Measurements from ENCODE around the gene ADGRV1.

The ADGRV1 gene

DNA sequence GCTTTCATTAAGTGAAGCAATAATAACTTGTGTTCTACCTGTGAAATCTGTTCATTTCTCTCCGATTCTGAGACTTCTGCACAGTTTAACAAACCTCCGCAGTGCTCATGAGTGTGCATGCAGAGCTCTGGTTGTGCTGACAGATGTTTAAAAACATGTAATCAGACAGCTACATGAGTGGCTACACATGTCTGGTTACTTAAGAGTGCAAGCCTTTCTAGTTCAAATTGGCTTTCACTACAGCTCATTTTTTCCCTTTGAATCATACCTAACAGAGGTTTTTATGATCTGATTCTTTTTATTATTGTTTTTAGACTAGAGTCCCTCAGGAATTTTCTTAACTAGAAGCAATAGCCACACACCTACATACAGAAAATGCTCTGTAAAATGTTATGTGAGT is 514.3 kb downstream of the ADGRV1 start:
- no peak for DNase-seq (ENCODE audit: low read depth)

DNA sequence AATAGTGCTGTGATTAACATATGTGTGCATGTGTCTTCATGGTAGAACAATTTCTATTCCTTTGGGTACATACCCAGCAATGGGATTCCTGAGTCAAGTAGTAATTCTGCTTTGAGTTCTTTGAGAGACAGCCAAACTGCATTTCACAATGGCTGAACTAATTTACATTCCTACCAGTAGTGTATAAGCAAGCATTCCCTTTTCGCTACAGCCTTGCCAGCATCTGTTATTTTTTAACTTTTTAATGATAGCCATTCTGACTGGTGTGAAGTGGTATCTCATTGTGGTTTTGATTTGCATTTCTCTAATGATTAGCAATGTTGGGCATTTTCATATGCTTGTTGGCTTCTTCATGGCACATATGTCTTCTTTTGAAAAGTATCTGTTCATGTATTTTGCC is 516.0 kb downstream of the ADGRV1 start:
- no peak for DNase-seq (ENCODE audit: low read depth)

GRCh38 chr5:91076138-91076537 is 517.5 kb downstream of the ADGRV1 start:
- no peak for DNase-seq (ENCODE audit: low read depth)

- DNase-seq (ENCODE audit: low read depth): no peak
These were observed 519.0 kb downstream of the ADGRV1 start for GRCh38 chr5:91077623-91078022.

GRCh38 chr5:91079037-91079436 is 520.4 kb downstream of the ADGRV1 start:
- no peak for DNase-seq (ENCODE audit: low read depth)

DNA sequence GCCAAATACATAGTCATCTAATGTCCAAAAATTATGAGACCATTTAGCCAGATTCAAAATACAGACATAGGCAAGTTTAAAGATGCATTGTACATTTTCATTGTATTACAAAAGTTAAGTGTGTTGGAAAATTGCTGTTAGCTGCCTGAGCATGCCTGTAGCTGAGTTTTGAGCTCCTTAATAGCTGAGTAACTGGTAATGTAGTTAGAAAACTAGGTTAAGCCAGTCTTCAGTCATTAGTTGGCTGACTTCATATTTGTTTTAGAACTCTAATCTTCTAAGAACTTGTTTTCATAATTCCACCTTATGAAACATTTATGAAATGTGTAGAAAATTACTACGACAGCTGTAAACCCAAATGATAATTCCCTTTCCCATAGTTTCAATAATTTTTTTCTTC is 531.2 kb downstream of the ADGRV1 start:
- no peak for DNase-seq (ENCODE audit: low read depth)

DNA sequence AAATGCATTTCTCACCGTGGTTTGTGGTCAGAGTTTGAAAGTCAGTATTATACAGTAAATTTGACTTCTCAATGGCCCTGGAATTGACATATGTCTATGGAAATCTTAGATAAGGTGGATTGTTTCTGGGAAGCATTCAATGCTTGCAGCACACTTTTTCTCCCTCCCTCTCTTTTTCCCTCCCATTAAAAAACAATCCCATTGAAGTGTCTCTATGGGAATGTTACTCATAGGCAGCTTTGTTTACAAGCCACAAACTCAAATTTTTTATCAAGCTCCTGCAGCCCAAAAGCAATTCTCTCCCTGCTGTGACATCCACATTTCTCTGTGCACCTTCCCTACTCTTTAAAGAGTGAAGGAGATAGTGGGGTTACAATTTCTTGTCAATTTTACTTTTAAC is 532.4 kb downstream of the ADGRV1 start:
- DNase-seq (ENCODE audit: low read depth): no peak

DNA sequence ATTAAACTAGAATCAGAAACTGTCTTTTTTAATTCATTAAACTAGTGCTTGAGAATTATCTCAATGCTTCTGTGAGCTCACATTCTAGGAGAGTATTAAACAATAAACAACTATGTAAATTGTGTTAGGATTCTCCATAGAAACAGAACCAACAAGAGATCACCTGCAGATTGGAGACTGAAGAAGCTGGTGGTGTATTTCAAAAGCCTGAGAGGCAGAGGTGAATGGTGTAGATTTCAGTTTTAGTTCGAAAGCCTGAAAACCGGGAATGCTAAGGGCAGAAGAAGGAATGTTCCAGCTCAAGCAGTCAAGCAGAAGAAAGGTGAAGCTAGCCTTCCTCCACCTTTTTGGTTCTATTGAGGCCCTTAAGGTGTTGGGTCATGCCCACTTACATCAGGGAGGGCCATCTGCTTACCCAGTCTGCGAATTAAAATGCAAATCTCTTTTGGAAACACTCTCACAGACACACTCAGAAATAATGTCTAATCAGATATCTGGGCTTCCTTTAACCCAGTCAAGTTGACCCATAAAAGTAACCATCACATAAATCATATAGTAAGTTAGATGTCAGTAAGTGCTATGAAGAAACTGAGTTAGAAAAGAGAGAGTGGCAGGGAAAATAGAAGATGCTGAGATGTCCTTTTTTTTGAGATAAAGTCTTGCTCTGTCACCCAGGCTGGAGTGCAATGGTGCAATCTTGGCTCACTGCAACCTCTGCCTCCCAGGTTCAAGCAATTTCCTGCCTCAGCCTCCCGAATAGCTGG is 533.1 kb downstream of the ADGRV1 start:
- no peak for DNase-seq (ENCODE audit: low read depth)

DNA sequence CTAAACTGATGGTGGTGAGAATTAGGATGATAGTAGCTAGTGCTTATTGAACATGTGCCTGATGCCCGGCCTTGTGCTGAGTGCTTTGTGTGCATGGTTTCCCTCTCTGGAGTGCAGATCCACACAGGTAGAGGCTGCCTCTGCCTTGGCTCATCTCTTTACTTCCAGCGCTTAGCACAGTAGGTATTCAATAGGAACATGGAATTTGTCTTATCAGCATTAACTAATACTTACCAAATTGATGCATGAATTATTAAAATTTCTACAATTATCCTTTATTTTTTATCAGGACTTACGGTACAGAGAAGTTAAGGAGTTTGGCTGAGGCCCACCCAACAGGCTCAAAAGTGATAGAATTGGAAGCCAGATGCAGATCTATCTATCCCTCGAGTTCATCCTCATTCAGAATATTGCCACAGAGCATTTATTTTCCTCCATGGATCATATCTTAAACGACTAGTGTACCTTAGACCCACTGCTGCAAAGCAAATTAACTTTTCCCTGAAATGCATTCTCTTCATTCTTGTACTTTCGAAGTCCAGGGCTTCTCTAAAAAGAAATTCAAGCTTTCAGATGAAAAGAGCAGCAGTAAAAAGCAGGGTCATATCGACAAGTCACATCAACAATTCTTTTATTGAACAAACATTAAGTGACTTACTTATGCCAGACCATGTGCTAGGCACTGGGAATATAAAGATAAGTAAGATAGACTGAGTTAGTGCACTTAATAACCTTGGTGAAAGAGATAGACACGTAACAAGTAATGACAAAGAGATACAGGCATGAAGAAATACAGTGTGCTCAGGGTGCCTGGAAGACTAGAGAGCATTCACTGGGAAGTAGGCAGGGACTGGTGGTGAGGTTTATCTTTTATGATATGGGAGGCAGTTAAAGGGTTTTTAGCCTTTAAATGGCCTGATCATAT is 534.5 kb downstream of the ADGRV1 start:
- no peak for DNase-seq (ENCODE audit: low read depth)

GRCh38 chr5:91095313-91095712 is 536.7 kb downstream of the ADGRV1 start:
- DNase-seq (ENCODE audit: low read depth): no peak

DNA sequence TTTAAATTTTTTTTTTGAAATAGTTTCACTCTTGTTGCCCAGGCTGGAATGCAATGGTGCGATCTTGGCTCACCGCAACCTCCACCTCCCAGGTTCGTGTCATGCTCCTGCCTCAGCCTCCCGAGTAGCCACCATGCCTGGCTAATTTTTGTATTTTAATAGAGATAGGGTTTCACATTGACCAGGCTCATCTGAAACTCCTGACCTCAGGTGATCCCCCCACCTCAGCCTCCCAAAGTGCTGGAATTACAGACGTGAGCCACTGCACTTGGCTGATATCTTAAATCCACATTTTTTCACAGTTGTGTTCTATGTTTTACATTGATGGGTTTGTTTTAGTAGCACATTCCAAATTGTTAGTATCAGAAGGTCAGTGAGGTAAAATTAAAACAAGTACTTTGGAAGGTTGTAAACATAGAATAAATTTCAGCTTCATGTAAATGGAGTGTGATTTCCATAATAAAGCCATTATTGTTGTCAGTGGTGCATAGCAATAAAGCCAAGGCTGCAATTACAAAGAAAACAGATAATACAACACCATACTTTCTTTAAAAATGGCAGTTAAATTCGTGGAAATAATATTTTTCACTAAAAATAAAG is 537.3 kb downstream of the ADGRV1 start:
- DNase-seq (ENCODE audit: low read depth): no peak

GRCh38 chr5:91098541-91098940 is 539.9 kb downstream of the ADGRV1 start:
- DNase-seq (ENCODE audit: low read depth): no peak

DNA sequence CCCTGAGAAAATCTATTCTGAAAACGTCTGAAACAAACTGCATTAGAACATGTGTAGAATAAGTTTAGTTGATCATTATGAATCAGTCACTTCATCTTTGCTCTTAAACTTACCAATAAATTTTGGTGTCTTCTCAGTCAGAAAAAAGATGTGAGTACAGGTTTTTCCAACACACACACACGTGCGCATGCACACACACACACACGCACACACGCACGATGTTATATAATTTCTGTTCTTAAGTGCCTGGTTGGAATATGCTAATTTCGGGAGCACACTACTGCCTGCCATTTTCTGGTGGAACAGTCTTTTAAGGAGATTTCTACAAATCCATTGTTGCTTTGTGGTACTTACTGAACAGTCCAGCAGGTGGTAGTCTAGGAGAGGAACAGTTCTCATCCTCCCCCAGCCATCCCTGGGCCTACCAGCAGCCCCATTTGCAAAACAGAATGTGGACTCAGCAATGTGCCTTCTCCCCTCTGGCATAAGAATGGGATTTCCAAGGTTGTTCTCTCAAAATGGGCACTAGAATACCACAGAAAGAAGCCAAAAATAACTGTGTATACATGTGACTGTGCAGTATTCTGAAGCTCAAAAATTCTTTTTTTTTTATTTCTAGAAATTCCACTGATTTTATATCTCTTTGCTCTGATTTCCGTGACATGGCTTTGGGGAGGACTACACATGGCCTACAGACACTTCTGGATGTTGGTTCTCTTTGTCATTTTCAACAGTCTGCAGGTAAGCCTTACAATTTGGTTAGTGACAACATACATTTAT is 543.2 kb downstream of the ADGRV1 start:
- no peak for DNase-seq (ENCODE audit: low read depth)

DNA sequence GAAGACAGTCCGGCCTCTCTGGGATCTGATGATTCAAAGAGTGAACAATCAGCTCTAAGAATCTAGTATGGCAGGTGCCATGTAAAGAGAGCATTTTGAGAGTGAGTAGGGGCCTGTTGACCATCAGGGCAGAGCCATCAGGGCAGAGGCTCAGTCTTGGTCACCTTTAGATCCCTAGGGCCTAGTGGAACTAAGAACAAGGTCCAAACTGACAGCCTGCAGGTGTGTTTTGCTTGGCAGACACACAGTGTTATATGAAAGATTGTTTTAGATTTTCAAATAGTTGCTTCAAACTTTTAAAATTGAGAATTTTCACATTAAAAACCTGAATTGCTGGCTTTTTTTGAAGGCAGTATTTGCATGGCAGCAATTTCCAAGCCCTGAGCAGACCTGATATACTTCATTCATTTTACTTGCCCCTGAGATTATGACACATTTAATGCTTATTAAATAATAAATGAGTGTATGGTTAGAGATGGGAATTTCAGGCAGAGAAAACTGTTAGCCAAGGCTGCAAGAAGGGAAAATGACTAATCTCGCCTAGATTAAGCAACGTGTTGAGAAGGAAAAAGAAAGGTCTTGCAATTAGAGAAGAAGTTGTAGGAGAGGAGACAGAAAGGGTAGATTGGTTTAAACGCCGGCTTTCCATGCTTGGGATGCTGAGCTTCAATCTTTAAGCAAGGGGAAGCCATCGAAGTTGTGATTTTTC is 544.9 kb downstream of the ADGRV1 start:
- no peak for DNase-seq (ENCODE audit: low read depth)

DNA sequence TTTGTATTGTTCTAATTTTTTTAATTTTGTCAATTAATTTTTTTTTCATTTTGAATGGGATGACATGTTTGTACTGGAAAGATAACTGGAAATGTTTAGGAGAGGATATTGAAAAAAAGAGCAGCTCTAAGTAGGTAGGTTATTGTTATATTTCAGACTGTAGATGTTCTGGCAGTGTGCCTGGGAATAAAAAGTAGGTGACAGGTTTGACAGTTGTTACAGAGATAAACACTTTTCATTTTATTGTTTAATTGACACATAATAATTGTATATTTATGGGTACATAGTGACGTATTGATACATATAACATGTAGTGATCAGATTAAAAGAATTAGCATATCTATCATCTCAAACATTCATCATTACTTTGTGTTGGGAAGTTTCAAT is 545.5 kb downstream of the ADGRV1 start:
- no peak for DNase-seq (ENCODE audit: low read depth)

DNA sequence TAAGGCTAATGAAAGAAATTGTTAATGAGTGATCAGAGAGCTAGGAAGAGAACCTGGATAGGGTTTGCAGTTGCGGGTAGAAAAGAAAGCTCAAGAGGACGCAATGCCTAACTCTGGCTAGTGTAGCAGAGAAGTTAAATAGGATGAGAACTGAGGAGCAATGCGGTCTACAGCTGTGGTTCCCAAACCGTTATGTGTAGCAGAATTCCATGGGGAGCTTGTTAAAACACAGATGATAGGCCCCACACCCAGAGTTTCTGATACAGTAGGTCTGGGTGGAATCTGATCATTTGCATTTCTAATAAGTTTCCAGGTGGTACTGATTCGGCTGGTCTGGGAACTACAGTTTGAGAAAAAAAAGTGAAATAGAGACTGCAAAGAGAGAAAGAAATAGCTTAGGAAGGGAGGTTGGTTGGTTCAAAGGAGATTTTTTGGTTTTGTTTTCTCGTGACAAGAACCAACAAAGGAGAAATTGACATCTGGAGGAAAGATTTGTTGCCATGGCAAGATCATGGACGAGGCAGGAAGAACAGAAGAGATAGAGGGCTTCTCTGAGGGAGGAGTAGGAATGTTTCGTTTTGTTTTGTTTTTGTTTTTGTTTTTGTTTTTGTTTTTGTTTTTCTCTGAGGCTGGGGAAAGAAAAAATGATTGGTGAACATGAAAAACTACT is 548.4 kb downstream of the ADGRV1 start:
- DNase-seq (ENCODE audit: low read depth): no peak

- DNase-seq (ENCODE audit: low read depth): no peak
These were observed 551.0 kb downstream of the ADGRV1 start for GRCh38 chr5:91109634-91110033.

DNA sequence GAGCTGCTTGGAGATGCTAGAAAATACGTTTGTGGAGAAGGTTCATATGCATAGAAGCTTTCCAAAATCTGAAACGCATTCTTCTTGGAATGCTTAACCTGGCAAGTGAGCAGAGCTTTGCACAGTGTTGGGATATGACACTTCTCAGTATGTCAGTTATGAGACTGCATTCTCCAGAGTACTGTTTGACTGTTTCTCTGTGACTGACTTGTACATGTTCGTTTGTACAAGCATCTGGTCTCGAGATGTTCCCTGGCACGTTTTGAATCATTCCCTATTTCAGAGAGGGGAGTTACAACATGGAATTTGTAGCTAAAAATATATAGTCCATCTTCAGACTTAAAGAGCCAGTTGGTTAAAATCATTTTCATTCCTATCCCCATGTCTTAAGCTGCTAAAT is 552.1 kb downstream of the ADGRV1 start:
- DNase-seq (ENCODE audit: low read depth): no peak

- no peak for DNase-seq (ENCODE audit: low read depth)
These were observed 553.1 kb downstream of the ADGRV1 start for GRCh38 chr5:91111473-91112238.

DNA sequence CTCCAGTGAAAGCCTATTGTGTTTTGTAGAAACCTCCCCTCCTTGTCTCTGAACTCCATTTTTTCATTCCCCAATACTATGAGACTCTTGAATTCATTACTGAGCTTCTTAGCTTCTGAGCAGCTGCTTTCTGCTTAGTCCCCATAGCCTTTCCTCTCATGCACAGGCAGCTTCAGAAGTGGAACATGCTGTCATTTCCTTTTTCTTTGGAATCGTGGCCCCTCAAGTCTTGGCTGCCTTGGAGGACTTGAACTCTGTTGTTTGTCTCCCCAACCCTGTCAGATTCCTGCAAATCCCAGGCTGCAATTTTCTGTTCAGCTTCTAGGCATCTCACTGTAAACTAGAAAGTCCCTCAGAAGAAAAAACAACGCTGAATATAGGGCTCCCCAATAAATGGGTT is 556.1 kb downstream of the ADGRV1 start:
- DNase-seq (ENCODE audit: low read depth): no peak

Measured in stimulated activated CD8-positive, alpha-beta memory T cell treated with anti-CD3 and anti-CD28 coated beads, Interleukin-15, amount 100 ng/mL, for 24 hours (primary cell).